ENCODE results near the gene PFN4. TPM values are rescaled to one million over a fixed set of nuclear protein-coding genes. Genes with fewer than 3 reads are reported as not detected.
"Not testable (repeated sequence)": the region's sequence is repeated elsewhere in the genome, so short reads cannot be mapped to it uniquely, and the experiment has no call there.

PFN4 gene
- total and polyA plus RNA-seq, 3 donors from 2014 or later: 39.8 to 248 (median 62.8) TPM

- Histone ChIP-seq H3K27ac (no peak overlapping the region), H3K9me3 (no peaks in the 10 kb centered on the region), H3K4me3 (no peak overlapping the region), H3K36me3 (ENCODE audit: low read depth, missing control alignments) (no peaks in the 10 kb centered on the region), H3K27me3 (no peaks in the 10 kb centered on the region), H3K4me1 (peaks cover 4% of the 10 kb centered on the region)
- intact Hi-C loops (cut with DNase I; ENCODE audit: low total_unique reads): no loop called here
- WGBS, 2 donors: 82 to 100% methylated on average over 1 of the region's 1 CpG
- DNase-seq: no peak
- TF ChIP-seq POLR2A (IDR thresholded peaks at IDR 0.05): no peak
- TF ChIP-seq, protein P1, sequence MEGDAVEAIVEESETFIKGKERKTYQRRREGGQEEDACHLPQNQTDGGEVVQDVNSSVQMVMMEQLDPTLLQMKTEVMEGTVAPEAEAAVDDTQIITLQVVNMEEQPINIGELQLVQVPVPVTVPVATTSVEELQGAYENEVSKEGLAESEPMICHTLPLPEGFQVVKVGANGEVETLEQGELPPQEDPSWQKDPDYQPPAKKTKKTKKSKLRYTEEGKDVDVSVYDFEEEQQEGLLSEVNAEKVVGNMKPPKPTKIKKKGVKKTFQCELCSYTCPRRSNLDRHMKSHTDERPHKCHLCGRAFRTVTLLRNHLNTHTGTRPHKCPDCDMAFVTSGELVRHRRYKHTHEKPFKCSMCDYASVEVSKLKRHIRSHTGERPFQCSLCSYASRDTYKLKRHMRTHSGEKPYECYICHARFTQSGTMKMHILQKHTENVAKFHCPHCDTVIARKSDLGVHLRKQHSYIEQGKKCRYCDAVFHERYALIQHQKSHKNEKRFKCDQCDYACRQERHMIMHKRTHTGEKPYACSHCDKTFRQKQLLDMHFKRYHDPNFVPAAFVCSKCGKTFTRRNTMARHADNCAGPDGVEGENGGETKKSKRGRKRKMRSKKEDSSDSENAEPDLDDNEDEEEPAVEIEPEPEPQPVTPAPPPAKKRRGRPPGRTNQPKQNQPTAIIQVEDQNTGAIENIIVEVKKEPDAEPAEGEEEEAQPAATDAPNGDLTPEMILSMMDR (IDR thresholded peaks at IDR 0.05): no peak
Measured at GRCh38 chr2:24117902-24118301, 5.2 kb downstream of the PFN4 start.

DNA sequence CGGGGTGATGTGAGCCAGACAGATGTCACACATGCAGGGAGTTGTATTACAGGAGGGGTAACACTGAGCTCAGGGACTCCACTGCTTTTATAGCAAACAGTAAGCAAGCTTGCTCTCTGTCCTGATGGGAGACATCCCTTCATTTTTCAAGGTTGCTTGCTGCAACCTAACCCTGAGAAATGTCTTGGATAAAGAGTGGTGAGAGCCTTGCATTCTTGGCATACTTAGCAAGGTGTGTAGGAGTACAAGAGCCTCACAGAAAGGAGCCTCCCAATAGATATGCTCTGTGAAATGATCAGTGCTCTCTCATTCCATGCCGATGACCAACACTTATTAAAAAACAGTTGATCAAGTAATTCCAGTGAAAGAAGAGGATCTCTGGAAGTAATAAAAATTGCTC is 8.1 kb downstream of the PFN4 start:
- 24 to 28% methylated on average over 2 of the region's 2 CpGs for WGBS, 2 donors
- Histone ChIP-seq H3K27me3 (no peaks in the 10 kb centered on the region), H3K4me1 (no peaks in the 10 kb centered on the region), H3K4me3 (no peak overlapping the region), H3K27ac (no peak overlapping the region), H3K36me3 (ENCODE audit: low read depth, missing control alignments) (no peaks in the 10 kb centered on the region), H3K9me3 (no peaks in the 10 kb centered on the region)
- no peak for DNase-seq
- TF ChIP-seq, protein P1 (IDR thresholded peaks at IDR 0.05): no peak
- no peak for TF ChIP-seq POLR2A (IDR thresholded peaks at IDR 0.05)
- intact Hi-C loops (cut with DNase I; ENCODE audit: low total_unique reads): no loop called here

- no peaks in the 10 kb centered on the region for H3K27me3 ChIP-seq
- TF ChIP-seq, protein P1 (IDR thresholded peaks at IDR 0.05): no peak
- no peak for TF ChIP-seq POLR2A (IDR thresholded peaks at IDR 0.05)
- H3K4me3 ChIP-seq: no peak overlapping the region
- intact Hi-C loops (cut with DNase I; ENCODE audit: low total_unique reads): no loop called here
- no peak for DNase-seq
- no peaks in the 10 kb centered on the region for H3K36me3 ChIP-seq (ENCODE audit: low read depth, missing control alignments)
- WGBS, 2 donors: 47 to 56% methylated on average over 2 of the region's 2 CpGs
- no peaks in the 10 kb centered on the region for H3K4me1 ChIP-seq
- H3K9me3 ChIP-seq: no peaks in the 10 kb centered on the region
- no peak overlapping the region for H3K27ac ChIP-seq
Measured at GRCh38 chr2:24111407-24111901, 11.7 kb downstream of the PFN4 start.

DNA sequence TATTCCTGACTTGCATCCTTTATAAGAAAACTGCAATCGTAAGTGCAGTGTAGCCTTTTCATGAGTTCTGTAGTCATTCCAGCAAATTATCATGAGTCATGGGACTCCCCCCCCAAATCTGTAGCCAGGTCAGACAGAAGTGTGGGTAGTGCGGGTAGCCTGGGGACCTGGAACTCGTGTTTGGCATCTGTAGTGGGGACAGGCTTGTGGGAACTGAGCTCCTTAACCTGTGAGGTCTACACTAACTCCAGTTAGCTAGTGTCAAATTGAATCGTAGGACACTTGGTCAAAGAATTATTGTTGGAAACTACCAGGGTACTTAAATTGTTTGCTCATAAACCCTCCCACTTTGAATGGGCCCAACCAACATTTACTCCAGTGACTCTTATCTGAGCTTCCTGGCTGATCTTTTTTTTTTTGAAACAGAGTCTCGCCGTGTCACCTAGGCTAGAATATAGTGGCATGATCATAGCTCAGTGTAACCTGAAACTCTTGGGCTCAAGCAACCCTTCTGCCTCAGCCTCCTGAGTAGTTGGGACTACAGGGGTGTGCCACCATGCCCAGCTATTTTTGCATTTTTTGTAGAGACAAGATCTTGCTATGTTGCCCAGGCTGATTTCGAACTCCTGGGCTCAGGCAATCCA is 12.4 kb downstream of the PFN4 start:
- 85 to 93% methylated on average over 7 of the region's 7 CpGs for WGBS, 2 donors
- H3K9me3 ChIP-seq: no peaks in the 10 kb centered on the region
- H3K36me3 ChIP-seq (ENCODE audit: low read depth, missing control alignments): no peaks in the 10 kb centered on the region
- no peak overlapping the region for H3K27ac ChIP-seq
- TF ChIP-seq POLR2A (IDR thresholded peaks at IDR 0.05): no peak
- TF ChIP-seq, protein P1 (IDR thresholded peaks at IDR 0.05): no peak
- intact Hi-C loops (cut with DNase I; ENCODE audit: low total_unique reads): no loop called here
- H3K4me1 ChIP-seq: no peaks in the 10 kb centered on the region
- no peaks in the 10 kb centered on the region for H3K27me3 ChIP-seq
- DNase-seq: no peak
- no peak overlapping the region for H3K4me3 ChIP-seq

- H3K4me1 ChIP-seq; H3K27ac ChIP-seq; DNase-seq; H3K27me3 ChIP-seq; H3K4me3 ChIP-seq; intact Hi-C loops (cut with DNase I; ENCODE audit: low total_unique reads); H3K36me3 ChIP-seq (ENCODE audit: low read depth, missing control alignments); H3K9me3 ChIP-seq: not testable (repeated sequence)
- 95 to 100% methylated on average over 1 of the region's 1 CpG for WGBS, 2 donors
Measured at GRCh38 chr2:24109431-24109830, 13.7 kb downstream of the PFN4 start.
